OCI-LY7 (cell line): ENCODE data around the gene GOLM1. TPM values are rescaled to one million over a fixed set of nuclear protein-coding genes. Genes with fewer than 3 reads are reported as not detected.

Source experiments
- BruUV-seq: library from RNA; stranded (reverse); fragments of 400-500 nt; replicated peaks from 2 replicates; lab custom pipeline; 2021; lab: Mats Ljungman, UMichigan
- CTCF ChIA-PET: fragments of 300-600 bp; sonication (Branson Sonifier 250); formaldehyde crosslinking; loops from one replicate; lab custom pipeline; 2022; ENCODE audit warnings: antibody characterized with exemption; ENCODE audit not compliant: unreplicated experiment; lab: Charles Lee
- POLR2A ChIA-PET: fragments of 300-600 bp; sonication (Branson Sonifier 250); formaldehyde crosslinking; loops from one replicate; lab custom pipeline; 2022; ENCODE audit warnings: antibody characterized with exemption; lab: Charles Lee
- DNase-seq: peaks from one replicate; pipeline ENCODE4 v3.0.0-alpha.2; 2015; ENCODE audit warnings: low spot score
- H2AFZ ChIP-seq: fragments of 200-600 bp; sonication (generic), shearing (Covaris generic); 2 replicates; pipeline ENCODE4 v1.6.1; 2014; ENCODE audit warnings: mild to moderate bottlenecking, antibody characterized with exemption, low read length, moderate library complexity
- H3K27ac ChIP-seq: fragments of 200-600 bp; sonication (generic); 2 replicates; pipeline ENCODE4 v1.5.1; 2014; ENCODE audit warnings: mixed run types, low read depth, mild to moderate bottlenecking, moderate library complexity, low read length, inconsistent platforms; ENCODE audit not compliant: poor library complexity, severe bottlenecking
- H3K36me3 ChIP-seq: fragments of 200-600 bp; sonication (generic); 2 replicates; pipeline ENCODE4 v1.6.1; 2014; ENCODE audit warnings: mild to moderate bottlenecking, antibody characterized with exemption, low read length, moderate library complexity, mixed read lengths; ENCODE audit not compliant: insufficient read depth
- H3K4me1 ChIP-seq: fragments of 200-600 bp; sonication (generic); 2 replicates; pipeline ENCODE4 v1.5.1; 2014; ENCODE audit warnings: mild to moderate bottlenecking, low read length; ENCODE audit not compliant: insufficient read depth, poor library complexity, severe bottlenecking
- H3K4me2 ChIP-seq: fragments of 200-600 bp; sonication (generic); 2 replicates; pipeline ENCODE4 v1.6.1; 2014; ENCODE audit warnings: mild to moderate bottlenecking, low read length
- H3K4me3 ChIP-seq: fragments of 200-600 bp; sonication (generic); 2 replicates; pipeline ENCODE4 v1.5.1; 2014; ENCODE audit warnings: mild to moderate bottlenecking, low read depth, low read length; ENCODE audit not compliant: poor library complexity, severe bottlenecking
- H3K79me2 ChIP-seq: fragments of 200-600 bp; sonication (generic); 2 replicates; pipeline ENCODE4 v1.6.1; 2016; ENCODE audit warnings: low read depth, mild to moderate bottlenecking, low read length, moderate library complexity, mixed read lengths; ENCODE audit not compliant: insufficient read depth
- H3K9me2 ChIP-seq: fragments of 200-600 bp; sonication (generic); 2 replicates; pipeline ENCODE4 v1.6.1; 2016; ENCODE audit warnings: mild to moderate bottlenecking, low read length, mixed read lengths; ENCODE audit not compliant: insufficient read depth
- H3K9me3 ChIP-seq: fragments of 200-600 bp; sonication (generic); 2 replicates; pipeline ENCODE4 v1.6.1; 2014; ENCODE audit warnings: mild to moderate bottlenecking, mixed run types, low read length, mixed read lengths
- H4K20me1 ChIP-seq: fragments of 200-600 bp; sonication (generic); 2 replicates; pipeline ENCODE4 v1.6.1; 2014; ENCODE audit warnings: mild to moderate bottlenecking, antibody characterized with exemption, low read length, moderate library complexity, mixed read lengths; ENCODE audit not compliant: insufficient read depth
- CTCF ChIP-seq: fragments of 200-600 bp; sonication (generic); conservative IDR thresholded peaks from 2 replicates; pipeline ENCODE4 v1.5.1; 2014; ENCODE audit warnings: mild to moderate bottlenecking, antibody characterized with exemption, low read length, moderate library complexity, mixed read lengths
- EZH2phosphoT487 ChIP-seq: fragments of 200-600 bp; sonication (generic); IDR thresholded peaks from 2 replicates; pipeline ENCODE4 v1.6.1; 2018; ENCODE audit warnings: low read depth, borderline replicate concordance, mild to moderate bottlenecking, mixed run types, antibody characterized with exemption, low read length, moderate library complexity, mixed read lengths
- intact Hi-C: fragments of 100-400 bp; cut with micrococcal nuclease; formaldehyde crosslinking; loops from one replicate; pipeline ENCODE4 v1.10.0; 2022; ENCODE audit not compliant: unreplicated experiment
- total RNA-seq, 2 experiments: library from RNA; depleted of rRNA in 1 of 2; stranded (reverse); fragments of >200 nt in 1 of 2; shearing (Covaris generic) in 1 of 2; gene quantifications; 2 replicates each; pipeline ENCODE4 v1.2.3, GENCODE V29; 2014 to 2022

Gene GOLM1
- total RNA-seq, 2 experiments from 2014 or later, result 0.16 TPM; not detected in 1

- no peak for DNase-seq
- H3K9me3 ChIP-seq, result no peaks in the 10 kb centered on the region
- TF ChIP-seq CTCF (no peak), EZH2phosphoT487 (no peak)
- POLR2A ChIA-PET, result no interaction called here
- no peaks in the 10 kb centered on the region for H3K79me2 ChIP-seq
- H2AFZ ChIP-seq, result no peak overlapping the region
- intact Hi-C loops, result no loop called here
- no peak overlapping the region for H3K27ac ChIP-seq
- H3K4me3 ChIP-seq, result no peak overlapping the region
- BruUV-seq, result no TSS peak
- H4K20me1 ChIP-seq, result no peaks in the 10 kb centered on the region
- H3K36me3 ChIP-seq, result no peaks in the 10 kb centered on the region
- no peak overlapping the region for H3K4me2 ChIP-seq
- no peaks in the 10 kb centered on the region for H3K4me1 ChIP-seq
- no peaks in the 10 kb centered on the region for H3K9me2 ChIP-seq
- CTCF ChIA-PET, result no interaction called here
These were observed 17.1 kb upstream of the GOLM1 start for GRCh38 chr9:86116425-86116824.

- no peaks in the 10 kb centered on the region for H3K79me2 ChIP-seq
- H3K27ac ChIP-seq, result no peak overlapping the region
- ChIA-PET POLR2A (no interaction called here), CTCF (no interaction called here)
- H2AFZ ChIP-seq, result no peak overlapping the region
- BruUV-seq, result no TSS peak
- H3K4me1 ChIP-seq, result no peaks in the 10 kb centered on the region
- H3K36me3 ChIP-seq, result no peaks in the 10 kb centered on the region
- H3K4me3 ChIP-seq, result no peak overlapping the region
- H3K9me3 ChIP-seq, result no peaks in the 10 kb centered on the region
- H3K4me2 ChIP-seq, result no peak overlapping the region
- intact Hi-C loops, result no loop called here
- no peaks in the 10 kb centered on the region for H3K9me2 ChIP-seq
- DNase-seq, result no peak
- TF ChIP-seq EZH2phosphoT487, result no peak
- TF ChIP-seq CTCF, result no peak
- H4K20me1 ChIP-seq, result no peaks in the 10 kb centered on the region
These were observed 16.5 kb upstream of the GOLM1 start for GRCh38 chr9:86115886-86116285.

DNA sequence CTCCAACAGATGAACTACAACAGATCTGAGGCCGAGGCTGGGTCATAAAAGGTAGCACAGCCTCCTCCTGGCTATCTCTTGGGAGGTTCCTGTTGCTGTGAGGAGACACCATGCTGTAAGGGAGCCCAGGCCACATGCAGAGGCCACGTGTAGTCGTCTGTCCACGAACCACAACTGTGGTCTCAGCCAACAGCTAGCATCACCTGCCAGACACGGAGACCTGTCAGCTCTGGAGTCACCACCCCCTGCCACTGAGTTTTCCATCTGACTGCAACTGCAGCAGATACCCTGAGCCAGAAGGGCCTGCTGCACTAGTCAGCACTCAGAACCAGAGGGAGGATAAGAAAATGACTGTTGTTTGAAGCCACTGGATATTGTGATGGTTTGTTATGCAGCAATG is 12.7 kb upstream of the GOLM1 start:
- no peaks in the 10 kb centered on the region for H3K36me3 ChIP-seq
- no peaks in the 10 kb centered on the region for H3K9me2 ChIP-seq
- H3K4me1 ChIP-seq, result no peaks in the 10 kb centered on the region
- no peak overlapping the region for H3K27ac ChIP-seq
- H3K79me2 ChIP-seq, result no peaks in the 10 kb centered on the region
- intact Hi-C loops, result no loop called here
- CTCF ChIA-PET, result no interaction called here
- TF ChIP-seq CTCF, result no peak
- no peak for TF ChIP-seq EZH2phosphoT487
- H3K9me3 ChIP-seq, result no peaks in the 10 kb centered on the region
- H2AFZ ChIP-seq, result no peak overlapping the region
- H4K20me1 ChIP-seq, result no peaks in the 10 kb centered on the region
- no peak for DNase-seq
- H3K4me3 ChIP-seq, result no peak overlapping the region
- no TSS peak for BruUV-seq
- no peak overlapping the region for H3K4me2 ChIP-seq
- POLR2A ChIA-PET, result no interaction called here
